CD8-positive, alpha-beta memory T cell (primary cell): ENCODE measurements around the gene MAS1L. TPM values are rescaled to one million over a fixed set of nuclear protein-coding genes. Genes with fewer than 3 reads are reported as not detected.

Experiments
- CTCF ChIA-PET: fragments of 350-600 bp; sonication (Branson Sonifier 250); formaldehyde crosslinking; loops from one replicate; lab custom pipeline; 2021; ENCODE audit warnings: antibody characterized with exemption; lab: Charles Lee
- POLR2A ChIA-PET: fragments of 350-600 bp; sonication (Branson Sonifier 250); formaldehyde crosslinking; loops from one replicate; lab custom pipeline; 2021; ENCODE audit warnings: antibody characterized with exemption; lab: Charles Lee
- DNase-seq, 5 donors: peaks; one replicate each; pipeline versions ENCODE4 v3.0.0 to v3.0.0-alpha.2; 2020 to 2022; ENCODE audit warnings: mixed read lengths in 1 of 5
- H3K27ac ChIP-seq: one replicate; pipeline ENCODE4 v1.7.0; 2013; ENCODE audit warnings: low read depth, mild to moderate bottlenecking, low read length, moderate library complexity
- H3K27me3 ChIP-seq: 2 replicates; pipeline ENCODE4 v1.7.0; 2013; ENCODE audit warnings: low read length, mild to moderate bottlenecking; ENCODE audit not compliant: insufficient read depth, poor library complexity, severe bottlenecking
- H3K36me3 ChIP-seq: 2 replicates; pipeline ENCODE4 v1.7.0; 2013; ENCODE audit warnings: mild to moderate bottlenecking, low read length, moderate library complexity; ENCODE audit not compliant: insufficient read depth
- H3K4me1 ChIP-seq: 2 replicates; pipeline ENCODE4 v1.7.0; 2013; ENCODE audit warnings: mild to moderate bottlenecking, low read length, moderate library complexity; ENCODE audit not compliant: insufficient read depth
- H3K4me3 ChIP-seq: 2 replicates; pipeline ENCODE4 v1.7.0; 2013; ENCODE audit warnings: mild to moderate bottlenecking, low read length
- H3K9me3 ChIP-seq: 2 replicates; pipeline ENCODE4 v1.7.0; 2013; ENCODE audit warnings: mild to moderate bottlenecking, low read length
- H3K27ac Mint-ChIP-seq, 8 donors: one replicate each; pipeline ENCODE4 v1.8.0; 2020 to 2021; ENCODE audit warnings: mixed read lengths in 8 of 8, mild to moderate bottlenecking in 6 of 8, inconsistent platforms in 3 of 8, moderate library complexity in 3 of 8
- H3K27me3 Mint-ChIP-seq, 2 donors: one replicate each; pipeline ENCODE4 v1.8.0; 2020 to 2021; ENCODE audit warnings: mixed read lengths in 2 of 2, mild to moderate bottlenecking in 1 of 2, moderate library complexity in 1 of 2
- H3K36me3 Mint-ChIP-seq, 3 donors: one replicate each; pipeline ENCODE4 v1.8.0; 2020 to 2021; ENCODE audit warnings: mixed read lengths in 3 of 3, inconsistent platforms in 1 of 3, mild to moderate bottlenecking in 1 of 3
- H3K4me1 Mint-ChIP-seq, 3 donors: one replicate each; pipeline ENCODE4 v1.8.0; 2020 to 2021; ENCODE audit warnings: mixed read lengths in 3 of 3, inconsistent platforms in 1 of 3, mild to moderate bottlenecking in 1 of 3
- H3K4me3 Mint-ChIP-seq, 7 donors: one replicate each; pipeline ENCODE4 v1.8.0; 2020 to 2021; ENCODE audit warnings: mixed read lengths in 7 of 7, mild to moderate bottlenecking in 6 of 7, moderate library complexity in 4 of 7, inconsistent platforms in 2 of 7
- H3K9me3 Mint-ChIP-seq, 5 donors: one replicate each; pipeline ENCODE4 v1.8.0; 2020 to 2022; ENCODE audit warnings: mixed read lengths in 5 of 5, mild to moderate bottlenecking in 3 of 5, moderate library complexity in 2 of 5, inconsistent platforms in 1 of 5
- polyA plus RNA-seq: library from polyadenylated mRNA; unstranded; fragments of 300-500 nt; fragmentation: Illumina TruSeq; gene quantifications from one replicate; pipeline ENCODE4 v1.2.3, GENCODE V29; 2021
- total RNA-seq, 2 experiments: library from RNA; stranded (reverse); gene quantifications; one replicate each; pipeline ENCODE4 v1.2.3, GENCODE V29; 2021

MAS1L gene
- total and polyA plus RNA-seq, 3 experiments from 2014 or later, result not detected

DNA sequence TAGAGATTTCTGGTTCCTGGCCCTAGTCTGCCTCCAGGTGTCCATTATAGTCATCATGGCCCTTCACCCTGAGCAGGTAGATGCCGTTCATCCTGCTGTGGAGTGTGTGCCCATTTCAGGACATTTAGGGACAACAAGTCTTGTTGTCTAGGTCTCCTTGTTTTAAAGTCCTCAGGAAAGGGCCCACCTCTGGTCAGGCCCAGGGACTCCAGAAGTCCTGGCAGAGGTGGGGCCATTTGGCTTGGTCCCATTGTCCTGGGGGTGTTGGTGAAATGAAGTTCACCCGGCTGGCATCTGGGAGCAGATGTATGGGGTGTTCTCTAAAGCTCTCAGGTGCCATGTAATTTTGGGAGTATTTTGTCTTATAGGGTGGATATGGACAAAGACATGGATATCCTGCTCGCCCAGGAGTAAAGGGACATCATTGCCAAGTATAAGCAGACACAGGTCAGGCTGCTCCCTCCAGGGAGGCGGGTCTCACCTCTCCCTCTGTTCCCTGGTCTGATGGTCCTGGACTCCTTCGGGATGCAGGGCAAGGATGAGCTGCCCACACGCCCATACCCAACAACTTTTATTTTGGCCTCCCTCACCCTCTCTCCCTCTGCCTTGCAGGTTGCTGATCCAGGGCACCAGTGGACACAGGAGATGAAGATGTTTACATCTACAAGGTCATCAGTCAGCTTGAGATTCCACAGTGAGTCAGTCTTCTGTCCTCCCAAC is 31.7 kb upstream of the MAS1L start:
- POLR2A ChIA-PET, result no interaction called here
- Mint-ChIP-seq H3K36me3 (no peaks in the 10 kb centered on the region), H3K4me1 (peaks cover 9 to 20% (median 16%) of the 10 kb centered on the region in 3 donors), H3K27me3 (peaks cover 7 to 23% of the 10 kb centered on the region in 2 donors), H3K27ac (no peak overlapping the region), H3K4me3 (no peak overlapping the region), H3K9me3 (no peaks in the 10 kb centered on the region)
- H3K4me1 ChIP-seq, result no peaks in the 10 kb centered on the region
- no peak for DNase-seq
- no peaks in the 10 kb centered on the region for H3K27me3 ChIP-seq
- H3K4me3 ChIP-seq, result no peak overlapping the region
- H3K36me3 ChIP-seq, result no peaks in the 10 kb centered on the region
- no peaks in the 10 kb centered on the region for H3K9me3 ChIP-seq
- no peak overlapping the region for H3K27ac ChIP-seq
- CTCF ChIA-PET, result no interaction called here

DNA sequence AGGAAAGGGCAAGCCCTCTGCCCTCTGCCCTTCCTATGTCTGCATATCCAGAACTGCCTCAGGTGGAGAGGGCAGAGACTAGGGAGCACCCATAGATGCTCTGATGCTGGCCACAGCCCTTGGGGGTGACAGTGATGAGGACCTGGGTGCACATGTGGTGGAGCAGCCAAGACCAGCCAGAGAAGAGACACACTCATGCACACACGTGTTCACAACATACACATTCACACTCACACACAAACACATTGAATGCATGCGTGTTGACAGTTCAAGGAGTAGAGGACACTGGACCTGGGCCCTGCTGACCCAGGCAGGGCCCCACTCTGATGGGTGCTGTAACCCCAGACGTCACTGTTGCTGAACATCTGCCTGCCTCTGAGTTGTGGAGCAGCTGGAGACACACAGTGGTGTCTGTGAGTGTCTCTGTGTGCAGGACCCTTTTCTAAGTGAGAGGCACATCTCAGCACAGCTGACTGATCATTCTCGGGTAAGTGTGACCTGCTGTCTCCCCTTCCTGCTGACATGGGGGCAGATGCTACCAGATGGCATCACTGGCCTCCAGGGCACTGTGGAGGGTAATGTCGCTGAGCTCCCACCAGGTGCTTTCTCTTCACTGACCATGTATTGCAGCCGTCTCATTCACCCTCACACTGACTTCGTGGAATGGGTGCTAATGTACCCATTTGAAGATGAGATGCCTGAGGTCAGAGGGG is 30.1 kb upstream of the MAS1L start:
- no peaks in the 10 kb centered on the region for H3K9me3 ChIP-seq
- H3K4me1 Mint-ChIP-seq, result peaks cover 9 to 20% (median 16%) of the 10 kb centered on the region in 3 donors
- H3K4me3 ChIP-seq, result no peak overlapping the region
- H3K27ac Mint-ChIP-seq, result no peak overlapping the region
- no peak overlapping the region for H3K4me3 Mint-ChIP-seq
- ChIA-PET CTCF (no interaction called here), POLR2A (no interaction called here)
- no peaks in the 10 kb centered on the region for H3K9me3 Mint-ChIP-seq
- H3K27me3 Mint-ChIP-seq, result peaks cover 7 to 17% of the 10 kb centered on the region in 2 donors
- H3K27me3 ChIP-seq, result no peaks in the 10 kb centered on the region
- no peaks in the 10 kb centered on the region for H3K4me1 ChIP-seq
- H3K36me3 ChIP-seq, result no peaks in the 10 kb centered on the region
- H3K27ac ChIP-seq, result no peak overlapping the region
- no peak for DNase-seq
- no peaks in the 10 kb centered on the region for H3K36me3 Mint-ChIP-seq

DNA sequence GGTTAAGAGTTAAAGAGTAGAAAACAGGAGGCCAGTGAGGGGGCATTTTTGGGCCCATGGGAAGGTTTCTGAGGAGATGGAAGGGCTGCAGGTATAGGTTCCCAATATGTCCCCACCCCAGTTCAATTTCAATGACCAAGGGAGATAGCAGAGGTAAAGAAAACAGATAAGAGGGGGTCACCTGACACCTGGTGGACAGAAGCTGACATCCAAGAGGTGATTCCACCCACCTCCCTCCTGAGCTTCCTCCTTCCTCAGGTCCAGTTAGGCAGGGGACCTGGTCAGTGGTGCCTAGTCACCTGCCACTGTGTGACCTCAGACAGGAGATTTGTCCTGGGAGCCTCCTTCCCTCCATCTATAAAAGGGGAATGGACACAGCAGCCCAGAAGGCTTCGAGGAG is 29.5 kb upstream of the MAS1L start:
- H3K4me3 Mint-ChIP-seq, result no peak overlapping the region
- ChIA-PET CTCF (no interaction called here), POLR2A (no interaction called here)
- Histone ChIP-seq H3K4me1 (no peaks in the 10 kb centered on the region), H3K27ac (no peak overlapping the region), H3K27me3 (no peaks in the 10 kb centered on the region), H3K4me3 (no peak overlapping the region), H3K36me3 (no peaks in the 10 kb centered on the region), H3K9me3 (no peaks in the 10 kb centered on the region)
- H3K27ac Mint-ChIP-seq, result peak overlapping the region in 1 of 8 donors; percentile 38
- peaks cover 10 to 20% of the 10 kb centered on the region in 2 donors for H3K27me3 Mint-ChIP-seq
- H3K36me3 Mint-ChIP-seq, result no peaks in the 10 kb centered on the region
- H3K4me1 Mint-ChIP-seq, result peaks cover 9 to 20% (median 16%) of the 10 kb centered on the region in 3 donors
- H3K9me3 Mint-ChIP-seq, result no peaks in the 10 kb centered on the region
- no peak for DNase-seq

DNA sequence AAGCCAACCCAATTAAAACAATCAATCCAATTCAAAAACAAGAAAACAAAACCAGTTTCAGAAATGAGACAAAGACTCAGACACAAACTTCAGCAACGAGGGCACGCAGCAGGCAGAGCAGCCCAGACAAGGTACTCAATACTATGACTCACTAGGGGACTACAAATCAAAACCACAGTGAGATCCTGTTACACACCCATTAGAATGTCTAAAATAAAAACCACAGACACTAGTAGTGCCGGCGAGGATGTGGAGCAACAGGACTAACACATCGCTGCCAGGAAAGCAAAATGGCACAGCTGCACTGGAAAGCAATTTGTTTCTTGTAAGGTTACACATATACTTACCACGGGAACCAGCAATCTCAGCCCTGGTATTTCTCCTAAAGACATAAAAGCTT is 28.4 kb upstream of the MAS1L start:
- Histone ChIP-seq H3K36me3 (no peaks in the 10 kb centered on the region), H3K4me1 (no peaks in the 10 kb centered on the region), H3K27ac (no peak overlapping the region), H3K4me3 (no peak overlapping the region), H3K9me3 (no peaks in the 10 kb centered on the region), H3K27me3 (no peaks in the 10 kb centered on the region)
- H3K36me3 Mint-ChIP-seq, result no peaks in the 10 kb centered on the region
- H3K27me3 Mint-ChIP-seq, result peaks cover 10 to 22% of the 10 kb centered on the region in 2 donors
- ChIA-PET CTCF (no interaction called here), POLR2A (no interaction called here)
- H3K4me3 Mint-ChIP-seq, result no peak overlapping the region
- DNase-seq, result peak in 2 of 5 donors; percentile 17 to 57
- H3K9me3 Mint-ChIP-seq, result no peaks in the 10 kb centered on the region
- H3K4me1 Mint-ChIP-seq, result peaks cover 9 to 20% (median 16%) of the 10 kb centered on the region in 3 donors
- peak overlapping the region in 4 of 8 donors; percentile 6 to 89 (median 52) for H3K27ac Mint-ChIP-seq

DNA sequence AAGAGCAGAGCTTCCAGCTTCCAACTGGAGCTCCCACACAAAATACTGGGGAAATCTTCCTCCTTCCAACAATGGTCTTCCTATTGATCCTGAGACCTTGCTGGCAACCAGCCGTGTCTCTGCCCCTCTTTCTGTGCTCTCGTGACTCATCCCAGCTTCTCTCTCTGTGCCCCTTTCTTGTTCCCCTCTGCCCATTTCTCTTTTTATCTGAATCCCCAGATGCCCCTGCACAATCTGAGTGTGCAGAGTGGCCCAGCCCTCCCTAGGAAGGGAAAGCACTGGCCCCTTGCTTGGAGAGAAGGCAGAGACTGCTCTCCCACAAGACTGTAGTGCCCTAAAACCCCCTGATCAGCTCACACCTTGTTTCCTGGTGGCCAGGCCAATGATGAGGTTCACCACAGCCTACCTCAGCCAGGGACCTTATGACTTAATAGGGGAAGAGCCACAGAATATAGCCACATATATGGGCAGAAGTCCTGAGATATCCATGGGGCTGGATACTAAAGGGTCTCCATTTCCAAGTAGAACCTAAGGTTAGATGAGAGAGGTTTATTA is 23.1 kb upstream of the MAS1L start:
- H3K4me3 Mint-ChIP-seq, result no peak overlapping the region

DNA sequence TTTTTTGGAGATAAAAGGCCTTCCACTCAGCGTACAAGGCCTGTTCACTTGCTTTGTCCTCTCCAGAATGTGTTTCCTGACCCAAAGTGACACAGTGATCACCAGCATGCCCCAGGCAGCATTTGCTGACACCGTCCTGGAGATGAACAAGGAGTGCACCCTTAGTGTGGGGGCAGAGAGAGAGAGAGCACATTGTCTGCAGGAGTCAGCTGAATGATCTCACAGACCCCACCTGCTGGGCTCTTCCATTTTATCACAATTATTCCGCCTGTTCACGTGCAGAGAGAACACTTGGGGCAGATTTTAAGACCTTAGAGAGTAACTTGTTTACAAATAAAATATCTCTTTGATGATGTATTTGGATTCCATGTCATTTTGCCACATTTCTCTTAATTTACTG is 22.4 kb upstream of the MAS1L start:
- peaks cover 17 to 24% of the 10 kb centered on the region in 2 donors for H3K27me3 Mint-ChIP-seq
- CTCF ChIA-PET, result no interaction called here
- H3K4me1 Mint-ChIP-seq, result peaks cover 1 to 4% (median 4%) of the 10 kb centered on the region in 3 donors
- Histone ChIP-seq H3K9me3 (no peaks in the 10 kb centered on the region), H3K36me3 (no peaks in the 10 kb centered on the region), H3K4me1 (no peaks in the 10 kb centered on the region), H3K27me3 (no peaks in the 10 kb centered on the region), H3K27ac (no peak overlapping the region), H3K4me3 (no peak overlapping the region)
- H3K36me3 Mint-ChIP-seq, result no peaks in the 10 kb centered on the region
- H3K27ac Mint-ChIP-seq, result no peak overlapping the region
- no peak overlapping the region for H3K4me3 Mint-ChIP-seq
- DNase-seq, result no peak
- peaks cover 0 to 2% (median 0%) of the 10 kb centered on the region in 5 donors for H3K9me3 Mint-ChIP-seq
- POLR2A ChIA-PET, result no interaction called here

More for the DNA sequence above, 23.1 kb upstream of the MAS1L start:
- no peaks in the 10 kb centered on the region for H3K36me3 ChIP-seq
- no peak overlapping the region for H3K4me3 ChIP-seq
- H3K27me3 ChIP-seq, result no peaks in the 10 kb centered on the region
- CTCF ChIA-PET, result no interaction called here
- POLR2A ChIA-PET, result no interaction called here
- no peak overlapping the region for H3K27ac ChIP-seq
- H3K9me3 Mint-ChIP-seq, result peaks cover 0 to 2% (median 0%) of the 10 kb centered on the region in 5 donors
- no peaks in the 10 kb centered on the region for H3K9me3 ChIP-seq
- no peak for DNase-seq
- H3K36me3 Mint-ChIP-seq, result no peaks in the 10 kb centered on the region
- H3K4me1 ChIP-seq, result no peaks in the 10 kb centered on the region
- H3K27ac Mint-ChIP-seq, result no peak overlapping the region
- peaks cover 3 to 7% (median 6%) of the 10 kb centered on the region in 3 donors for H3K4me1 Mint-ChIP-seq
- H3K27me3 Mint-ChIP-seq, result peaks cover 17 to 24% of the 10 kb centered on the region in 2 donors

DNA sequence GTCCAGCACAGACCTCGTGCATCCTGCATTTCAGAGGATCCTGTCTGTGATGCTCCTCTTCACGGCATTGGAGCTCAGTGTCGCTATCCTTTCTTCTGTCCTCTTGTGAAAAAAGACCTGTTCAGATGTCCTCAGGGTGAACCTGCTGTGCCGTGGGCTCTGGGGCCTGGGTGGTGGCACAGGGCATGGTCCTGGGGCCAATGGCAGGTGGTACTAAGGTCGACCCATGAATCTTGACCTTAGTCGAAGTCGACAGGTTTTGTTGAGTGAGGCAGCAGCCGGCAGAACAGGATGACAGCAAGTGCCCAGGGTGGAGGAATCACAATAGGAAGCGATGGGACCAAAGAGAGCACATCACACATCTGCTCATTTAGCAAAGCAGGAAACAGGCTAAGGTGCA is 22.0 kb upstream of the MAS1L start:
- no peak for DNase-seq
- Histone ChIP-seq H3K27me3 (no peaks in the 10 kb centered on the region), H3K4me3 (no peak overlapping the region), H3K27ac (no peak overlapping the region), H3K9me3 (no peaks in the 10 kb centered on the region), H3K4me1 (no peaks in the 10 kb centered on the region), H3K36me3 (no peaks in the 10 kb centered on the region)
- CTCF ChIA-PET, result no interaction called here
- no peak overlapping the region for H3K4me3 Mint-ChIP-seq
- no peak overlapping the region for H3K27ac Mint-ChIP-seq
- POLR2A ChIA-PET, result no interaction called here
- H3K36me3 Mint-ChIP-seq, result no peaks in the 10 kb centered on the region
- H3K27me3 Mint-ChIP-seq, result peaks cover 17 to 24% of the 10 kb centered on the region in 2 donors
- H3K9me3 Mint-ChIP-seq, result peaks cover 0 to 2% (median 0%) of the 10 kb centered on the region in 5 donors
- H3K4me1 Mint-ChIP-seq, result no peaks in the 10 kb centered on the region

DNA sequence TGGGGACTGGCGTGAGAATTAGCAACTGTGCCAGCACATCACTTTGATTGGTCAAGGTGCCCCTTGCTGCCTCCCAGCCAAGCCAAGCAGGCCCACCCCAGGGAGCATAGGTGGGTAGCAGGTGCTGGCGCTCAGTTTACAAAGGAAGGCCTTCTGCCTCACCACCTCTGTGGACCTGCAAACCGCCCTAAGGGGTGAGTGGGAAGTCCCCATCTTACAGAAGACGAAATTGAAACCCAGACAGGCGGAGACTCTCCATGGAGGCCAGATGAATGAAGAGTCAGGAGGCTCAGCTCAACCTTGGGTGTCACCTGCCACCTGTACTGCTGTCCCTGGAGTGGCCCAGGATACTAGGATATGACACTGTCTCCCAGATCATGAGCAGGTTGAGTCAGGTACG is 21.5 kb upstream of the MAS1L start:
- Mint-ChIP-seq H3K9me3 (peaks cover 0 to 2% (median 0%) of the 10 kb centered on the region in 5 donors), H3K4me1 (no peaks in the 10 kb centered on the region), H3K27me3 (peaks cover 15 to 20% of the 10 kb centered on the region in 2 donors), H3K36me3 (no peaks in the 10 kb centered on the region), H3K27ac (no peak overlapping the region), H3K4me3 (no peak overlapping the region)
- POLR2A ChIA-PET, result no interaction called here
- Histone ChIP-seq H3K36me3 (no peaks in the 10 kb centered on the region), H3K4me3 (no peak overlapping the region), H3K27ac (no peak overlapping the region), H3K4me1 (no peaks in the 10 kb centered on the region), H3K9me3 (no peaks in the 10 kb centered on the region), H3K27me3 (no peaks in the 10 kb centered on the region)
- no peak for DNase-seq
- CTCF ChIA-PET, result no interaction called here
